ENCODE measurements around the gene CCDC88C. TPM values are rescaled to one million over a fixed set of nuclear protein-coding genes. Genes with fewer than 3 reads are reported as not detected.

CCDC88C gene
- total and polyA plus RNA-seq, 2 donors (not counting 3 experiments of a cell fraction or from before 2014, with no cell fraction given), result 11.4 to 52.1 TPM

- Histone ChIP-seq H3K4me3 (replicated peaks in 1 of 3; ENCODE audit: insufficient read depth in 1 of 3, low read depth in 1 of 3, low read length in 3 of 3) (no peak overlapping the region), H3K4me2 (ENCODE audit: insufficient read depth, low read length) (no peak overlapping the region), H2AFZ (ENCODE audit: low read depth, low read length) (no peak overlapping the region), H3K4me1 (ENCODE audit: control insufficient read depth, extremely low read depth, insufficient read depth, low read length) (peaks cover 10% of the 10 kb centered on the region), H3K9ac (replicated peaks; ENCODE audit: extremely low read depth, insufficient read depth, low read length) (no peak overlapping the region), H3K27me3 (ENCODE audit: control insufficient read depth in 2 of 2, insufficient read depth in 2 of 2, low read length in 2 of 2) (no peaks in the 10 kb centered on the region), H4K20me1 (replicated peaks; ENCODE audit: control insufficient read depth, extremely low read depth, insufficient read depth, low read length) (no peaks in the 10 kb centered on the region), H3K9me3 (replicated peaks; ENCODE audit: control insufficient read depth, insufficient read depth, low read length) (no peaks in the 10 kb centered on the region), H3K79me2 (ENCODE audit: control insufficient read depth, insufficient read depth, low read length) (no peaks in the 10 kb centered on the region), H3K36me3 (ENCODE audit: control insufficient read depth in 2 of 2, extremely low read depth in 1 of 2, insufficient read depth in 2 of 2, low read length in 2 of 2) (no peaks in the 10 kb centered on the region), H3K9me1 (replicated peaks; ENCODE audit: control insufficient read depth, extremely low read depth, insufficient read depth, low read length) (no peaks in the 10 kb centered on the region), H3K27ac (ENCODE audit: insufficient read depth, low read depth, low read length) (no peak overlapping the region)
- intact Hi-C loops (cut with micrococcal nuclease) (no loop called here), dilution Hi-C loops (cut with MboI; ENCODE audit: extremely low pct_ligation_motif_present, low sequenced_read_pairs) (no loop called here)
- BruUV-seq (replicated peaks), result no TSS peak
- CTCF ChIA-PET, result interaction anchor here (2.1 to 3.3 kb wide), 2 partner anchors 11 to 52 kb away, joined by 5 to 11 read pairs; no protein-coding TSS in a partner anchor
- DNase-seq (ENCODE audit: low read depth, low spot score) (no peak), FAIRE-seq (no peak)
- POLR2A ChIA-PET, result no interaction called here
- TF ChIP-seq GATA2 (IDR thresholded peaks at IDR 0.05; ENCODE audit: insufficient read depth, insufficient read length, low read depth, low read length), result no peak
- no peak for TF ChIP-seq MAX (IDR thresholded peaks at IDR 0.05; ENCODE audit: insufficient read depth, insufficient read length)
- no peak for TF ChIP-seq CTCF (IDR thresholded peaks at IDR 0.05; ENCODE audit: extremely low read depth in 1 of 2, insufficient read depth in 1 of 2, low read depth in 1 of 2, low read length in 2 of 2)
- no peak for TF ChIP-seq FOS (IDR thresholded peaks at IDR 0.05; ENCODE audit: borderline replicate concordance, insufficient read depth, low read length)
- TF ChIP-seq POLR2A (IDR thresholded peaks at IDR 0.05; ENCODE audit: low read depth, low read length), result no peak
- TF ChIP-seq MYC (IDR thresholded peaks at IDR 0.05; ENCODE audit: low read depth, low read length), result no peak
- TF ChIP-seq POLR2AphosphoS5 (IDR thresholded peaks at IDR 0.05; ENCODE audit: insufficient read depth, low read depth, low read length), result no peak
- no peak for TF ChIP-seq JUN (IDR thresholded peaks at IDR 0.05; ENCODE audit: borderline replicate concordance, insufficient read depth, insufficient read length, low read depth)
- TF ChIP-seq EZH2 (IDR thresholded peaks at IDR 0.05; ENCODE audit: borderline replicate concordance, low read depth, low read length, severe bottlenecking), result no peak
These were observed 187.8 kb downstream of the CCDC88C start for GRCh38 chr14:91229743-91230200.

Measured in endothelial cell of umbilical vein (primary cell).